Type B pancreatic cell (in vitro differentiated cells): ENCODE results near the gene TXNDC2. TPM values are rescaled to one million over a fixed set of nuclear protein-coding genes. Genes with fewer than 3 reads are reported as not detected.

Experiments
- DNase-seq: peaks from one replicate; pipeline ENCODE4 v3.0.0; 2021; ENCODE audit warnings: mixed read lengths; ENCODE audit not compliant: unreplicated experiment; ENCODE audit errors: extremely low spot score
- H3K27ac Mint-ChIP-seq: 2 replicates; pipeline ENCODE4 v1.8.0; 2021; ENCODE audit warnings: mild to moderate bottlenecking, mixed read lengths
- H3K27me3 Mint-ChIP-seq: 2 replicates; pipeline ENCODE4 v1.8.0; 2021; ENCODE audit warnings: mixed read lengths
- H3K36me3 Mint-ChIP-seq: 2 replicates; pipeline ENCODE4 v1.8.0; 2021; ENCODE audit warnings: mixed read lengths
- H3K4me1 Mint-ChIP-seq: one replicate; pipeline ENCODE4 v1.8.0; 2021; ENCODE audit warnings: mixed read lengths; ENCODE audit not compliant: unreplicated experiment
- H3K4me3 Mint-ChIP-seq: 2 replicates; pipeline ENCODE4 v1.8.0; 2021; ENCODE audit warnings: mild to moderate bottlenecking, mixed read lengths
- H3K9me3 Mint-ChIP-seq: 2 replicates; pipeline ENCODE4 v1.8.0; 2021; ENCODE audit warnings: mixed read lengths
- total RNA-seq: library from RNA; stranded (reverse); gene quantifications from 2 replicates; pipeline ENCODE4 v1.2.1, GENCODE V29; 2021; ENCODE audit warnings: low replicate concordance
- TF ChIP-seq, protein P1 (sequence below): fragments of 200-600 bp; sonication (generic); conservative IDR thresholded peaks from 2 replicates; pipeline ENCODE4 v1.5.0; 2021; ENCODE audit warnings: antibody characterized with exemption, mild to moderate bottlenecking

The TXNDC2 gene
- total RNA-seq, 1 donor from 2014 or later: not detected

DNA sequence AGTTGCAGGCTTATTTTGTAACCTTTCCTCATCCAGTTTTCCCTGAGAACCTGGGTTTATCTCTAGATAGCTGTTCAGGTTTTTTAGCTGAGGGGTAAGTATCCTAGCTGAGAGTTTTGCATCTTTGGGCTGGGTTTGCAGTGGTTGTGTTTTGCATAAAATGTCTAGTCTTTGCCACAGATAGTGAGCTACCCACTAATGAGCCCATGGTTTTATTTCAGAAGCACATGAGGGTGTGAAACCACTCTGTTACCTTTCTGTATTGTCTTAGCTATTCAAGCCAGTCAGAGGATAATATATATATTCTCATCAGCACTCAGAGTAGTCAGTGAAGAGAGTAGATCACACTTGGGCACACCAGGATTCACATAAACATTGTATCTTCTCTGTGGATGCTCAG lies 24.6 kb upstream of the TXNDC2 start:
- no peak for DNase-seq
- Mint-ChIP-seq H3K4me1 (peaks cover 4% of the 10 kb centered on the region), H3K27ac (no peak overlapping the region), H3K4me3 (no peak overlapping the region), H3K27me3 (no peaks in the 10 kb centered on the region), H3K36me3 (peaks cover 4% of the 10 kb centered on the region), H3K9me3 (peaks cover 9% of the 10 kb centered on the region)
- TF ChIP-seq, protein P1, sequence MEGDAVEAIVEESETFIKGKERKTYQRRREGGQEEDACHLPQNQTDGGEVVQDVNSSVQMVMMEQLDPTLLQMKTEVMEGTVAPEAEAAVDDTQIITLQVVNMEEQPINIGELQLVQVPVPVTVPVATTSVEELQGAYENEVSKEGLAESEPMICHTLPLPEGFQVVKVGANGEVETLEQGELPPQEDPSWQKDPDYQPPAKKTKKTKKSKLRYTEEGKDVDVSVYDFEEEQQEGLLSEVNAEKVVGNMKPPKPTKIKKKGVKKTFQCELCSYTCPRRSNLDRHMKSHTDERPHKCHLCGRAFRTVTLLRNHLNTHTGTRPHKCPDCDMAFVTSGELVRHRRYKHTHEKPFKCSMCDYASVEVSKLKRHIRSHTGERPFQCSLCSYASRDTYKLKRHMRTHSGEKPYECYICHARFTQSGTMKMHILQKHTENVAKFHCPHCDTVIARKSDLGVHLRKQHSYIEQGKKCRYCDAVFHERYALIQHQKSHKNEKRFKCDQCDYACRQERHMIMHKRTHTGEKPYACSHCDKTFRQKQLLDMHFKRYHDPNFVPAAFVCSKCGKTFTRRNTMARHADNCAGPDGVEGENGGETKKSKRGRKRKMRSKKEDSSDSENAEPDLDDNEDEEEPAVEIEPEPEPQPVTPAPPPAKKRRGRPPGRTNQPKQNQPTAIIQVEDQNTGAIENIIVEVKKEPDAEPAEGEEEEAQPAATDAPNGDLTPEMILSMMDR: no peak

DNA sequence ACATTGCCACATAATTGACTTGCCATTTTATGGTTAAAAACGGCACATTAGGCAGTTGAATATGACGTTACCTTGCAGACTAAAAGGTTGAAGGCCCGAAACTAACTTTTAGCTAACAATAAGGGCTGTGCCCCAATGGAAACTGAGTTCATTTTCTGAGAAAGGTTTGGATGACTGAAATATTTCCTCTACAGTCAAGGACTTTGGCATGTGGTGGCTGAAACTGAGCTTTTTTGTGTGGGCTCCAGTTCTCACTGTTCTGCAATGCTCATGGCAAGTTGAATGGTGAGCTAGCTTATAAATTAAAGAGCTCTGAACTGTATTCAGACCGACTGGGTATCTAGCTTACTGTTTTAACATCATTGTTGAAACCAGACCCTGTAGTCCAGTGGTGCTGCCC lies 23.8 kb upstream of the TXNDC2 start:
- H3K4me3 Mint-ChIP-seq: no peak overlapping the region
- no peaks in the 10 kb centered on the region for H3K27me3 Mint-ChIP-seq
- TF ChIP-seq, protein P1: no peak
- no peak overlapping the region for H3K27ac Mint-ChIP-seq
- peaks cover 4% of the 10 kb centered on the region for H3K36me3 Mint-ChIP-seq
- no peak for DNase-seq
- peaks cover 11% of the 10 kb centered on the region for H3K9me3 Mint-ChIP-seq
- peaks cover 4% of the 10 kb centered on the region for H3K4me1 Mint-ChIP-seq

DNA sequence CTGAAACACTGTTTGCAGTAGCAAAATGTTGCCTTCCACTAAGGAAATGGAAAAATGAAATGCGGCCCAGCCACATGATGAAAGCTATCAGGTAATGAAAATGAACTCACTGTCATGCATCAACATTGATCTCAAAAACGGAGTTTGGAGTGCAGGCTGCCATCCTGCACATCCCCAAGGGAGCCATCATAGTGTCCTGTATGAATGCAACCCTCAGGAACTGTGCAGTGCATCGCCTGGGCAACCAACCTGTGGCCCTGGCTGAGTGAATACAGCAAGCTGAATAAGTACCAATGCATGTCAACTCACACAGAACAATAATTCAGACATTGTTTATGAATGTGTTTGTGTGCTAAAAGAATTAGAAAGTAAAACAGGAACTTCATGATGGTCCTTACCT lies 23.1 kb upstream of the TXNDC2 start:
- Mint-ChIP-seq H3K9me3 (peaks cover 14% of the 10 kb centered on the region), H3K4me3 (no peak overlapping the region), H3K27me3 (no peaks in the 10 kb centered on the region), H3K27ac (no peak overlapping the region), H3K4me1 (peaks cover 4% of the 10 kb centered on the region), H3K36me3 (peaks cover 4% of the 10 kb centered on the region)
- no peak for DNase-seq
- TF ChIP-seq, protein P1: no peak

DNA sequence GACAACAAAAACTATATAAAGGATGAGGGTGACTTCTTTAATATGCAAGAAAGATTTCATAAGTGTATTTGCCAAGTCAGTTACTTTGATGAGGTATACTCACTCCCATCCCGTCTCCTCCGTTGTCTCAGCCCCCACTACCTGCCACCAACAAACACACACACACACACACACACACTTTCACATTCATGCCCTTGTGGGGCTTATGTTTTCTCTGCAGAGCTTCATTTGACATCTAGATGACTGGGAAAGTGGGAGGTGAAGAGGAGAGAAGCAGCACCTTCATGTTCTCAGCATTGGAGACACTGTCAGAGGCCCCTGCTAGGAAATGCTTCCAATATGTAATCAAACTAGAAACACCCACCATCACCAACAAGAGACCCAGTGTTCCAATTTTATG lies 22.5 kb upstream of the TXNDC2 start:
- Mint-ChIP-seq H3K4me3 (no peak overlapping the region), H3K36me3 (peaks cover 4% of the 10 kb centered on the region), H3K27ac (no peak overlapping the region), H3K27me3 (no peaks in the 10 kb centered on the region), H3K4me1 (peaks cover 4% of the 10 kb centered on the region), H3K9me3 (peaks cover 14% of the 10 kb centered on the region)
- no peak for DNase-seq
- TF ChIP-seq, protein P1: no peak

DNA sequence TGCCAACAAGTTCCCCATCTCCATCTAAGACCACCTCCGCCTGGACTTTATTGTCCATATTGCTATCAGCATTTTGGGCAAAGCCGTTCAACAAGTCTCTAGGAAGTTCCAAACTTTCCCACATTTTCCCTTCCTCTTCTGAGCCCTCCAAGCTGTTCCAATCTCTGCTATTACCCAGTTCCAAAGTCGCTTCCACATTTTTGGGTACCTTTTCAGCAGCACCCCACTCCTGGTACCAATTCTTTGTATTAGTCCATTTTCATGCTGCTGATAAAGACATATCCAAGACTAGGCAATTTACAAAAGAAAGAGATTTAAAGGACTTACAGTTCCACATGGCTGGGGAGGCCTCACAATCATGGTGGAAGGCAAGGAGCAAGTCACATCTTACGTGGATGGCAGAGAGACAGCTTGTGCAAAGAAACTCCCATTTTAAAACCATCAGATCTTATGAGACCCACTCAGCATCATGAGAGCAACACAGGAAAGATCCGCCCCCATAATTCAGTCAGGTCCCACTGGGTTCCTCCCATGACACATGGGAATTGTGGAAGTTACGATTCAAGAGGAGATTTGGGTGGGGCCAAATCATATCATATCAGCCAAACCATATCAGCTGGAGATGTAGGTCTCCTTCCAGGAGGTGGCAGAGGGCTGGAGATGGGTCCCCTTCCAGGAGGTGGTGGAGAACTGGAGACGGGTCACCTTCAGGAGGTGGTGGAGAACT lies 19.8 kb upstream of the TXNDC2 start:
- no peak overlapping the region for H3K4me3 Mint-ChIP-seq
- no peak overlapping the region for H3K27ac Mint-ChIP-seq
- H3K27me3 Mint-ChIP-seq: no peaks in the 10 kb centered on the region
- peaks cover 14% of the 10 kb centered on the region for H3K9me3 Mint-ChIP-seq
- peaks cover 24% of the 10 kb centered on the region for H3K4me1 Mint-ChIP-seq
- peaks cover 4% of the 10 kb centered on the region for H3K36me3 Mint-ChIP-seq
- TF ChIP-seq, protein P1: no peak
- DNase-seq: no peak

DNA sequence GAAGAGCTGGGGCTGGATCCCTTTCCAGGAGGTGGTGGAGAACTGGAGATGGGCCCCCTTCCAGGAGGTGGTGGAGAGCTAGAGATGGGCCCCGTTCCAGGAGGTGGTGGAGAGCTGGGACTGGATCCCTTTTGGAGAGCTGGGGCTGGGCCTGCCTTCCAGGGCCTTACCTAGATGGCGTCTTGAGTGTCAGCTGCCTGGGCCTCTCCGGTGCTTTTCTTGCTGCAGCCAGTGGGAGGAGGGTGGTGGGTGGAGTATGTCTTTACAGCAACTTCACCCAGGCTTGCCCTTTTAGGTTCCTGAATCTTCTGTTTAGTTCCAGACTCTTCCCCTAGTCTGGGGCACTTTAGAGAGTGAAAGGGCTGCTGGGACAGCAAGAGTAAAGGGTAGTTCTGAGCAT lies 19.1 kb upstream of the TXNDC2 start:
- Mint-ChIP-seq H3K36me3 (peaks cover 4% of the 10 kb centered on the region), H3K27ac (peak overlapping the region; percentile 35), H3K4me1 (peaks cover 31% of the 10 kb centered on the region), H3K4me3 (no peak overlapping the region), H3K27me3 (no peaks in the 10 kb centered on the region), H3K9me3 (peaks cover 14% of the 10 kb centered on the region)
- TF ChIP-seq, protein P1: no peak
- no peak for DNase-seq
